Renal cortical epithelial cell (primary cell): ENCODE measurements around the gene PAPSS2. TPM values are rescaled to one million over a fixed set of nuclear protein-coding genes. Genes with fewer than 3 reads are reported as not detected.

Experiments
- DNase-seq: peaks from one replicate; pipeline ENCODE4 v3.0.0-alpha.2; 2011; ENCODE audit warnings: low read depth
- total RNA-seq: library from RNA; depleted of rRNA; stranded (reverse); fragments of >200 nt; gene quantifications from 2 replicates; pipeline ENCODE4 v1.2.3, GENCODE V29; 2014

Gene PAPSS2
- total RNA-seq, 1 donor from 2014 or later = 67.0 TPM

GRCh38 chr10:87786421-87786820 is 126.7 kb downstream of the PAPSS2 start:
- DNase-seq = no peak

GRCh38 chr10:87790185-87790584 is 130.5 kb downstream of the PAPSS2 start:
- DNase-seq = no peak

- DNase-seq = no peak
Observed at GRCh38 chr10:87794285-87794684, 134.6 kb downstream of the PAPSS2 start.

Other genes starting within 250 kb of the PAPSS2 start
- gene MINPP1, start 155.0 kb upstream of the PAPSS2 start, total RNA-seq = 26.7 and 40.4 TPM in 2 replicates
- 90.3 and 99.5 TPM in 2 replicates for gene ATAD1, start 158.3 kb downstream of the PAPSS2 start, total RNA-seq
- gene KLLN, start 203.7 kb downstream of the PAPSS2 start, total RNA-seq = 1.1 TPM in 1 of 2 replicates, not detected in the other
- gene PTEN, start 203.7 kb downstream of the PAPSS2 start, total RNA-seq = 55.7 and 116 TPM in 2 replicates